ENCODE data around the gene PPP1R13L.

GRCh38 chr19:45451131-45451849 lies 46.4 kb upstream of the PPP1R13L start:
- no peak for TF ChIP-seq CTCF (IDR thresholded peaks at IDR 0.05)
- no peak for TF ChIP-seq EZH2 (IDR thresholded peaks at IDR 0.05; ENCODE audit: borderline replicate concordance, insufficient read depth, low read depth, low read length, poor library complexity, severe bottlenecking)

All from B cell (primary cell).